ENCODE data around the gene LPP.

Gene LPP

GRCh38 chr3:188559072-188559429 lies 405.1 kb downstream of the LPP start:
- peak; percentile 11 for DNase-seq (ENCODE audit: low read depth)

DNA sequence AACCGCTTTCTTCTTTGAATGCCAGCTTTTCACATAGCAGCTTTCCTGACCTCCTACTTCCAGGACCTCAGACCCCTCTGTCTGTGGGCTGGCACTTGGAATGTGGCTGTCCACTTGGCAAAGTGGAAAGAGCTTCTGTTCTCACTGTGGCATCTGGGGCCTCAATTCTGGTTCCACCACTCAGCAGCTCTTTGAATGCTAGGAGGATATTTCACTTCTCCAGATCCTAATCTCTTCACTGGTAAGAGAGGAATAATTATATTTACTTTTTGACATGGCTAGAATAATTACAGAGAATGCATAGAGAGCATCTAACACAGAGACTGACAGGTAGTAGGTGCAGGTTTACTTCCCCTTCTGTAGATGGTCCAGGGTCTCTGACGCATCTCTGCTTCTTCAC lies 405.9 kb downstream of the LPP start:
- no peak for DNase-seq (ENCODE audit: low read depth)

- no peak for DNase-seq (ENCODE audit: low read depth)
These were observed 408.2 kb downstream of the LPP start for GRCh38 chr3:188562144-188562543.

- DNase-seq (ENCODE audit: low read depth) = no peak
These were observed 413.7 kb downstream of the LPP start for GRCh38 chr3:188567478-188568195.

GRCh38 chr3:188568736-188569135 lies 414.8 kb downstream of the LPP start:
- no peak for DNase-seq (ENCODE audit: low read depth)

- no peak for DNase-seq (ENCODE audit: low read depth)
These were observed 417.7 kb downstream of the LPP start for GRCh38 chr3:188571531-188572095.

- no peak for DNase-seq (ENCODE audit: low read depth)
These were observed 419.5 kb downstream of the LPP start for GRCh38 chr3:188573291-188573940.

DNA sequence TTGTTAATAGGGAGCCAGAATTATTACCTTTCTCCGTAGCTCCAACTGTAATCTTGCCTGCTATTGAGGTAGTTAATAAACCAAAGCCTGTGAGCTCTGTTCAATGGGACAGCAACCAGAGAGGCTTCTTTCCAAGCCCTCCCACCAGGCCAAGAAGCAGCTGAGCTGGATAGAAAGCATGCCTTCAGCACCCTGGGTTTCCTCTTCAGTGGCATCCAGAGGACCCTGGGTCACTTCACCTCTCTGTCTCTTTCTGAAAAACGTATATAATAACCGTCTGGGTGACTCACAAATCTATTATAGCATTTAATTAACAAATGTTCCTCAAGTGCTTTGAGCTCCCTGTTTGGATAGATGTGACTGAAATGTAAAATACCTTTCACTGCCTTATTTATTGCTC lies 420.0 kb downstream of the LPP start:
- no peak for DNase-seq (ENCODE audit: low read depth)

- no peak for DNase-seq (ENCODE audit: low read depth)
These were observed 420.9 kb downstream of the LPP start for GRCh38 chr3:188574885-188575284.

DNA sequence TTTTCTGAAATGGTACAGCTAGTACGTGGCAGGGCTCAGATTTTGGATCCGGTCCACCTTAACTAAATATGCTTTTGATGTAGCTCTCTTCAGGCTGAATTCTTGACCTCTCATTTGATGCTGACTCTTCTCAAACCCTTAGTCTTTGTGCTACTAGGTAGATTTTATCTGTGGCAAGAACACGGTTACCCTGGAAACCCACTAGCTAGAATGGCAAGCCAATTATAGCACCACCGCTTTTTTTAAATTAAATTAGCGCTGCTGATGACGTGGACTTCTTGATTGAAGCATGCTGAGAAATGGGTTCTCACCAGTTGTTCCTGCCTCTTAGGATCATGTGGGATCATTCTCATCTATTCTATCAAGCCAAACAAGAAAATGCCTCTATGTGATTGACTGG lies 421.5 kb downstream of the LPP start:
- no peak for DNase-seq (ENCODE audit: low read depth)

- no peak for DNase-seq (ENCODE audit: low read depth)
These were observed 423.6 kb downstream of the LPP start for GRCh38 chr3:188577539-188577938.

GRCh38 chr3:188578576-188579363 lies 424.8 kb downstream of the LPP start:
- DNase-seq (ENCODE audit: low read depth) = peak; percentile 53

- DNase-seq (ENCODE audit: low read depth) = no peak
These were observed 426.3 kb downstream of the LPP start for GRCh38 chr3:188580223-188580622.

DNA sequence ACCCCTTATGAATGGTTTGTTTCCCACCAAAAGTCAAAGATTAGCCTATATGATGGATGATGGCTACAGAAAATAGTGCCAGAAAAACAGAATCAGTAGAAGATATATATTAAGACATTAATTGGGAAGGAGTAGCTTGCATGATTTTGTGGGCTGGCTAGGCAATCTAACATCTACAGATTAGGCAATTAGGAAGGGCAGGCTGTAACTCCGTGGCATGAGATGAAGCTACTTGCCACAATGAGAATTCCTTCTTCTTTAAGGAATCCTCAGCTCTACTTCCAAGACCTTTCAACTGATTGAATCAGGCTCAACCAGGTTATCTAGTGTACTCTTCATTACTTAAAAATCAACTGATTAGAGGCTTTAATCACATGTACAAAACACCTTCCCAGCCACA lies 426.7 kb downstream of the LPP start:
- no peak for DNase-seq (ENCODE audit: low read depth)

- DNase-seq (ENCODE audit: low read depth) = no peak
These were observed 427.4 kb downstream of the LPP start for GRCh38 chr3:188581365-188581764.

DNA sequence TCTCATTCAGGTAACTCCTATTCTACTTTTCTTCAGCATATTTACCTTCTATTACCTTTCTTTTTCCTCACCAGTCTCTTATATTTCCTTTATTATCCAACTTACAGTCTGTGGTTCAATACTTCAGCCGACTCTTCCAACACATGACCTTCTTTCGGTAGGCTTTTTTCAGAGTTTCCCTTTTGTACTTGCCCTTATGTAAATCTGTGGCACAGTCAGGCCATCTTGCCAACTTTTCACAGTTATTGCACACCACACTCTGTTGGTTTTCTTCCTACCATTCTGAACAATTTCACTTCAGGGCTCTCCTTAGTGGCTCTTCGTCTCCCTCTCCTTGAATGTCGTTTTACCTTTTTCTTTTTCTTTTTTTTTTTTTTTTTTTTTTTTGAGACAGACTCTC lies 427.8 kb downstream of the LPP start:
- DNase-seq (ENCODE audit: low read depth) = no peak

GRCh38 chr3:188583341-188584161 lies 429.6 kb downstream of the LPP start:
- DNase-seq (ENCODE audit: low read depth) = no peak

DNA sequence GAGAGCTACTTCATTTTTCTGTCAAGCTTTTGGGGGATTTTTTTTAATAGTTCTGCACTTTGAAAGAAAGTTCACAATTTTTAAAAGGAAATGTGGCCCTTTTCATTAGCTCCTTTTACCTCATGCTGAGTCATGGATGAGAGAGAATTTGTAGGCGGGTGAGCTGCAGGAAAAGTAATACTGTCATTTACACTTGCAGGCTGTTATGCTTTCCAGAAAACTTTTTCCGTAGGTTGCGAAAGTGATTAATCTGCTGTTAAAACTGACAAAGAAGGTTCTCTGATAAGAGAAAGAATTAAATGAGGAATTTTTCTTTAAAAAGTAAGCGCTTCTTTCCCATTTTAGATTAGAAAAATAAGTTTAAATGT lies 430.2 kb downstream of the LPP start:
- DNase-seq (ENCODE audit: low read depth) = peak; percentile 88

DNA sequence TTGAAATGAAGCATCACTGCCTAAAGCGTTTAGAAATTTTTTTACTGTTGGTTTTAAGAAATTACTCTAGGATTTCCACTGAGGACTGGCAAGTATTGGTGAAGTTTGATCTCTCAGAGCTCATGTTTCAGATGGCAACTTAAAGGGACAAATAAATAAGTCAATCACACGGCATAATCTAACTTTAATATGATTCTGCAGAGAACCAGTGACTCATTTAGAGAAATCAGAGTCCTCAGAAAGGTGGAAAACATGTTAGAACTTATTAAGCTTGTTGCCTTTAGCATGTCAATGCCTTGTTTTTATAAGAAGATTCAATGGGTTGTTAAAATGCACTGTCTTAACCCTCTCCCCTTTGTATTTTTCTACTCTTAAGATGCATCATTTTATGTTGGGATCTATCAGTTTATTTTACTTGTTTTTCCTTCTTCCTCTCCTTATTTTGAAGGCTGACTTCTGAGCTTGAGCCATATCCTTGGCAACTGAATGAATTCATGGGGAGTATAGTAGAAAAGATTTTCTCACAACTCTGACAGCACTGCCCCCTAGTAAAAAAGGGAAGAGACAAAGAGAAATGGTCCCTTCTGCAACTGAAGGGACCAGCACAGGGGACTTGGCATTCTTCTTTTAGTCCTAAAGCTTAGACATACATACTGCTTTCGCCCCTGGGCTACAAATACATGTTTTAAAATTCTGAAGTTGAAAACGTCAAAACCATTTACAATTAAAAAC lies 431.2 kb downstream of the LPP start:
- DNase-seq (ENCODE audit: low read depth) = no peak

DNA sequence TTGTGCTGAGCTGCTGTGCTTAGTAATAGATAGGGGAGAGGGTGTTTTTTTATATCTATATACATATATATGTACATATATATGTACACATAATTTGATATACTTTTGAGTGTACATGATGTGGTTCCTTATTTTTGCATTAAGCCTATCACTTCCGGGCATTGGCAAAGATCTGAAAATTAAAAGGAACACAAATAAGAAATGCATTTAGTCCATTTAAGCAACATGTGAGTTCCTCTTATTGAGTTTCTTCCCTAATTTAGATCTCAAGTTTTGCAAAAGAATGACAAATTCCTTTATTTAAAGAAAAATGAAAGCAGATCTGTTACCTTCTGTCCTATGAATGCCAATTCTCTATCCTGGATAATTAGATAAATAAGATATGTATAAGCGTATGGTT lies 435.1 kb downstream of the LPP start:
- DNase-seq (ENCODE audit: low read depth) = no peak

DNA sequence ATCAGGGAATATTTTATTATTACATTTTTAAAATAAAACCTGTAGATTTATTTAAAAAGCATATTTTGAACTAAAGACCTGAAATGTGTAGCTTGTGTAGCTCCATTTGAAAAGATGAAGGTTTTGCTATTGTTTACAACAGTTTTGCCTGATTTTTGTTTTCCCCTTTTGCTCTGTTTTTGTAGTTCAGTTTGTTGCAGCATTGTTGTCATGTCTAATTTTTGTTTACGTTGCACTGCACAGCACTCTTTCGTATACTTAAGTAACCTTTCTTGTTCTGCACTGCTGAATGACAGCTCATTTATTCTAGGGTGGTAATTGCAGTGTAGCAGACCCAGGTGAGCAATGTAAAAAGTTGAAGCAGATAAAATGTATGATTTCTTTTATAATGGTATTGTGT lies 435.8 kb downstream of the LPP start:
- no peak for DNase-seq (ENCODE audit: low read depth)

Data from amniotic epithelial cell (primary cell).